ENCODE data around the gene CYP2B6.
"Not testable (repeated sequence)": the region's sequence is repeated elsewhere in the genome, so short reads cannot be mapped to it uniquely, and the experiment has no call there.

CYP2B6 gene

DNA sequence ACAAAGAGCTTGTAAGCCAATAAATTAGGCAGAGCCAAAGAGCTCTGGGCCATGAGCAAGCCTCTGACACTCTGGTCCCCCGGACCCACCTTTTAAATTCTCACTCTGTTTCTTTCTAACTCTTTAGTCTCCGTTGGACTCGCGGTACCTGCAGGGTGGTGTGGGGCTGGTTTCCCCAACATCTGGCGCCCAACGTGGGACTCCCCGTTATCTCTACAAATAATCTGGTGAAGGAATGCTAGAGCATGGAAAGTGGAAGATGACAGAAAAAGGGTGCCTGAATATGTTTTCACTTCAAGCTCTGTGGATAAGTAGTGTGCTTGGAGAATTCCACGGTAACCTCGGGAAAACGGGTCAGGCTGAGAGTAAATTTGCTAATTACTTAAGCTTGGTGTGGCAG lies 36.5 kb upstream of the CYP2B6 start:
- POLR2A ChIA-PET, result no interaction called here
- no peak overlapping the region for H3K4me3 ChIP-seq (ENCODE audit: low read depth, low read length)
- TF ChIP-seq, protein P1, sequence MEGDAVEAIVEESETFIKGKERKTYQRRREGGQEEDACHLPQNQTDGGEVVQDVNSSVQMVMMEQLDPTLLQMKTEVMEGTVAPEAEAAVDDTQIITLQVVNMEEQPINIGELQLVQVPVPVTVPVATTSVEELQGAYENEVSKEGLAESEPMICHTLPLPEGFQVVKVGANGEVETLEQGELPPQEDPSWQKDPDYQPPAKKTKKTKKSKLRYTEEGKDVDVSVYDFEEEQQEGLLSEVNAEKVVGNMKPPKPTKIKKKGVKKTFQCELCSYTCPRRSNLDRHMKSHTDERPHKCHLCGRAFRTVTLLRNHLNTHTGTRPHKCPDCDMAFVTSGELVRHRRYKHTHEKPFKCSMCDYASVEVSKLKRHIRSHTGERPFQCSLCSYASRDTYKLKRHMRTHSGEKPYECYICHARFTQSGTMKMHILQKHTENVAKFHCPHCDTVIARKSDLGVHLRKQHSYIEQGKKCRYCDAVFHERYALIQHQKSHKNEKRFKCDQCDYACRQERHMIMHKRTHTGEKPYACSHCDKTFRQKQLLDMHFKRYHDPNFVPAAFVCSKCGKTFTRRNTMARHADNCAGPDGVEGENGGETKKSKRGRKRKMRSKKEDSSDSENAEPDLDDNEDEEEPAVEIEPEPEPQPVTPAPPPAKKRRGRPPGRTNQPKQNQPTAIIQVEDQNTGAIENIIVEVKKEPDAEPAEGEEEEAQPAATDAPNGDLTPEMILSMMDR (IDR thresholded peaks at IDR 0.05; ENCODE audit: insufficient read depth, low read length, missing control alignments), result no peak
- DNase-seq (ENCODE audit: low read depth, low spot score), result no peak
- CTCF ChIA-PET, result no interaction called here

DNA sequence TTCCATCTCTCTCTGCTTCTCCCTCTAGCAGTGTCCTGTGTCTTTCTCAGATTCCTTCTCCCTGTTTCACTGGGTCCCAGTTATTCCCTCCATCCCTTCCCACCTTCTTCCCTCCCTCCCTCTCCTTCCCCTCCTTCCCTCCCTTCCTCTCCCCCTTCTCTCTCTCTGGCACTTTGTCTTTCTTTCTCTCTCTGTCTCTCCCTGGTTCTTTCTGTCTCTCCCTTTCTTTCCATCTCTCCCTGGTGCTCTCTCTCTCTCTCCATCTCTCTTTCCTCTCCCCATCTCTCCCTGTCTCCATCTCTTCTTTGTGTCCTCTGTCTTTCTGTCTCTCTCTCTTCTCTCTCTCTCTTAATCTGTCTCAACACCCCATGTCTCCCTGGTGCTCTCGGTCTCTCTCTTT lies 31.7 kb upstream of the CYP2B6 start:
- POLR2A ChIA-PET, result no interaction called here
- TF ChIP-seq, protein P1 (IDR thresholded peaks at IDR 0.05; ENCODE audit: insufficient read depth, low read length, missing control alignments), result no peak
- no peak for DNase-seq (ENCODE audit: low read depth, low spot score)
- CTCF ChIA-PET, result no interaction called here
- H3K4me3 ChIP-seq (ENCODE audit: low read depth, low read length), result no peak overlapping the region

DNA sequence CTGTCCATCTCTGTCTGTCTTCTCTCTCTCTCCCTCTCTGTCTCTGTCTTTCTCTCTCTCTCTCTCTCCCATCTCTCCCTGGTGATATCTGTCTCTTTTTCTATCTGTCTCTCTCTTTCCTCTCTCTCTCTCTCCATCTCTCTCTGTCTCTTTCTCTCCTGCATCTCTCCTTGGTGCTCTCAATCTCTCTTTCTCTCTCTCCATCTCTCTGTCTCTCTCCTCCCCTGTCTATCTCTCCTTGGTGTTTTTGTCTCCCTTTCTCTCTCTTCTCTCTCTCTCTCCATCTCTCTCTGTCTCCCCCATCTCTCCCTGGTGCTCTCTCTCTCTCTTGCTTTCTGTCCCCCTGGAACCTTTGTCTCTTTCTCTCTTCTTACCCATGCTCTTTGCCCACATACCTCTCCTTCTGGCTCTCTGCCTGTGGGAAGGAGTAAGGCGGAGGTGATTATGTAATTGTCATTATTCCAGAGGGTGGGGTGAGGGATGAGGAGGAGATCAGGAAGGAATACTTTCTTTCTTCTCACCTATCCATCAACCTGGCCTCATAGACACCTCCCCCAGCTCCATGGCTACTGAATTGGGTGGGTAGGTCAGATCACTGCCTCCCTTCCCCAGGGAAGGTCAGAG lies 30.9 kb upstream of the CYP2B6 start:
- TF ChIP-seq, protein P1 (IDR thresholded peaks at IDR 0.05; ENCODE audit: insufficient read depth, low read length, missing control alignments), result no peak
- no peak overlapping the region for H3K4me3 ChIP-seq (ENCODE audit: low read depth, low read length)
- no peak for DNase-seq (ENCODE audit: low read depth, low spot score)
- ChIA-PET CTCF (no interaction called here), POLR2A (no interaction called here)

GRCh38 chr19:40960780-40961179 lies 30.3 kb upstream of the CYP2B6 start:
- no peak for DNase-seq (ENCODE audit: low read depth, low spot score)
- CTCF ChIA-PET, result no interaction called here
- POLR2A ChIA-PET, result no interaction called here
- no peak overlapping the region for H3K4me3 ChIP-seq (ENCODE audit: low read depth, low read length)
- TF ChIP-seq, protein P1 (IDR thresholded peaks at IDR 0.05; ENCODE audit: insufficient read depth, low read length, missing control alignments), result no peak

DNA sequence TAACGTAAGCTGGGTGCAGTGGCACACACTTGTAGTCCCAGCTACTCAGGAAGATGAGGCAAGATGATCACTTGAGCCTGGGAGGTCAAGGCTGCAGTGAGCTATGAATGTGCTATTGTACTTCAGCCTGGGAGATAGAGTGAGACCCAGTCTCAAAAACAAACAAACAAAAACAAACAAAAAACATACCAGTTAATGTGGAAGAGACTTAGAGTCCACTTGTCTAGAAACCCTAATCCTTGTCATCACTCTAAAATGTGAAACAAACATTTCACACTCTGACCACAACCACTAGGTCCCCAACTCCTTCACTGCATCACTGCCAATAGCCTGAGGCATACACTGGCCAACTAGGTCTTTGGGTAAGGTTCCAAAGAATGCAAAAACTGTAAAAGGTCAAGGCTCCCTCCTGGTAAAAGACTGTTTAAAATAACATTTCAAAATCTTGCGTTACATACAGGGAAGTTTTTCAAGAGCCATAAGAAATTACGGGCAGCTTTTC lies 28.6 kb upstream of the CYP2B6 start:
- ChIA-PET CTCF (no interaction called here), POLR2A (no interaction called here)
- DNase-seq (ENCODE audit: low read depth, low spot score), result no peak

DNA sequence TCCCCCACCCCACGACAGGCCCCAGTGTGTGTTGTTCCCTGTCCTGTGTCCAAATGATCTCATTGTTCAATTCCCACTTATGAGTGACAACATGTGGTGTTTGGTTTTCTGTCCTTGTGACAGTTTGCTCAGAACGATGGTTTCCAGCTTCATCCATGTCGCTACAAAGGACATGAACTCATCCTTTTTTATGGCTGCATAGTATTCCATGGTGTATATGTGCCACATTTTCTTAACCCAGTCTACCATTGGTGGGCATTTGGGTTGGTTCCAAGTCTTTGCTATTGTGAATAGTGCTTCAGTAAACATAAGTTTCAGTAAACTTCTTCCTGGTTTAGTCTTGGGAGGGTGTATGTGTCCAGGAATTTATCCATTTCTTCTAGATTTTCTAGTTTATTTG lies 26.7 kb upstream of the CYP2B6 start:
- CTCF ChIA-PET; DNase-seq (ENCODE audit: low read depth, low spot score); POLR2A ChIA-PET: not testable (repeated sequence)

More for the DNA sequence above, 28.6 kb upstream of the CYP2B6 start:
- no peak overlapping the region for H3K4me3 ChIP-seq (ENCODE audit: low read depth, low read length)
- TF ChIP-seq, protein P1 (IDR thresholded peaks at IDR 0.05; ENCODE audit: insufficient read depth, low read length, missing control alignments), result no peak

DNA sequence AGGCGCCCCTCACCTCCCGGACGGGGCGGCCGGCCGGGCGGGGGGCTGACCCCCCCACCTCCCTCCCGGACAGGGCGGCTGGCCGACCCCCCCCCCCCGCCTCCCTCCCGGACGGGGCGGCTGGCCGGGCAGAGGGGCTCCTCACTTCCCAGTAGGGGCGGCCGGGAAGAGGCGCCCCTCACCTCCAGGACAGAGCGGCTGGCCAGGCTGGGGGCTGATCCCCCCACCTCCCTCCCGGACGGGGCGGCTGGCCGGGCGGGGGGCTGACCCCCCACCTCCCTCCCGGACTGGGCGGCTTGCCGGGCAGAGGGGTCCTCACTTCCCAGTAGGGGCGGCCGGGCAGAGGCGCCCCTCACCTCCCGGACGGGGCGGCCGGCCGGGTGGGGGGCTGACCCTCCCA lies 25.7 kb upstream of the CYP2B6 start:
- CTCF ChIA-PET; POLR2A ChIA-PET; DNase-seq (ENCODE audit: low read depth, low spot score); H3K4me3 ChIP-seq (ENCODE audit: low read depth, low read length): not testable (repeated sequence)

More for the DNA sequence above, 26.7 kb upstream of the CYP2B6 start:
- not testable (repeated sequence) for H3K4me3 ChIP-seq (ENCODE audit: low read depth, low read length)

DNA sequence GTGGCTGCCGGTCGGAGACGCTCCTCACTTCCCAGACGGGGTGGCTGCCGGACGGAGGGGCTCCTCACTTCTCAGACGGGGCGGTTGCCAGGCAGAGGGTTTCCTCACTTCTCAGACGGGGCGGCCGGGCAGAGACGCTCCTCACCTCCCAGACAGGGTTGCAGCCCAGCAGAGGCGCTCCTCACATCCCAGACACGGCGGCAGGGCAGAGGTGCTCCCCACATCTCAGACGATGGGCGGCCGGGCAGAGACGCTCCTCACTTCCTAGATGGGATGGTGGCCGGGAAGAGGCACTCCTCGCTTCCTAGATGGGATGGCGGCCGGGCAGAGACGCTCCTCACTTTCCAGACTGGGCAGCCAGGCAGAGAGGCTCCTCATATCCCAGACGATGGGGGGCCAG lies 24.5 kb upstream of the CYP2B6 start:
- CTCF ChIA-PET; DNase-seq (ENCODE audit: low read depth, low spot score); H3K4me3 ChIP-seq (ENCODE audit: low read depth, low read length); POLR2A ChIA-PET: not testable (repeated sequence)

DNA sequence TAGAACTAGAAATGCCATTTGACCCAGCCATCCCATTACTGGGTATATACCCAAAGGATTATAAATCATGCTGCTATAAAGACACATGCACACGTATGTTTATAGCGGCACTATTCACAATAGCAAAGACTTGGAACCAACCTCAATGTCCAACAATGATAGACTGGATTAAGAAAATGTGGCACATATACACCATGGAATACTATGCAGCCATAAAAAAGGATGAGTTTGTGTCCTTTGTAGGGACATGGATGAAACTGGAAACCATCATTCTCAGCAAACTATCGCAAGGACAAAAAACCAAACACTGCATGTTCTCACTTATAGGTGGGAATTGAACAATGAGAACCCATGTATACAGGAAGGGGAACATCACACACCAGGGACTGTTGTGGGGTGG lies 23.0 kb upstream of the CYP2B6 start:
- CTCF ChIA-PET; POLR2A ChIA-PET; DNase-seq (ENCODE audit: low read depth, low spot score); H3K4me3 ChIP-seq (ENCODE audit: low read depth, low read length): not testable (repeated sequence)

GRCh38 chr19:40969721-40970120 lies 21.4 kb upstream of the CYP2B6 start:
- DNase-seq (ENCODE audit: low read depth, low spot score); H3K4me3 ChIP-seq (ENCODE audit: low read depth, low read length); POLR2A ChIA-PET: not testable (repeated sequence)
- CTCF ChIA-PET, result interaction anchor here (0.7 to 1.7 kb wide), 2 partner anchors 10 to 174 kb away, joined by 3 to 6 read pairs; no protein-coding TSS in a partner anchor

Measured in AG04449 (cell line).